Left colon (tissue), 2 donors: ENCODE data around the gene ARHGAP32. TPM values are rescaled to one million over a fixed set of nuclear protein-coding genes. Genes with fewer than 3 reads are reported as not detected.
A peak's percentile ranks its signal among the peaks of the same experiment; 100 is the strongest.
"Not testable (repeated sequence)": the region's sequence is repeated elsewhere in the genome, so short reads cannot be mapped to it uniquely, and the experiment has no call there.

Source experiments
- ATAC-seq: fragments of 200-7000 bp; cut with Tn5 transposase; one replicate; pipeline ENCODE4 v1.9.1; 2020; ENCODE audit warnings: mild to moderate bottlenecking, moderate library complexity
- DNase-seq, 2 donors: peaks; one replicate each; pipeline ENCODE4 v3.0.0-alpha.2; 2020
- intact Hi-C, 2 donors: fragments of 100-400 bp; cut with DNase I in 1 of 2; cut with micrococcal nuclease in 1 of 2; formaldehyde crosslinking; loops; one replicate each; pipeline versions ENCODE4 v1.11.2 to v1.14.0; 2022; cut with DNase I, micrococcal nuclease
- total RNA-seq, 2 donors: library from RNA; stranded (reverse); fragmentation: NEBNext Ultra II Directional; extraction: Animal tissue kit (Norgen Biotek cat#: 25700); gene quantifications; one replicate each; pipeline ENCODE4 v1.2.1, GENCODE V29; 2021
- donor health status: DM: no; HTN: no; CAD: no.
- donor health status: DM: yes; HTN: yes; CAD: no.

The ARHGAP32 gene
- total RNA-seq, 2 donors from 2014 or later = 56.1 to 70.5 TPM

GRCh38 chr11:128928400-128928799, 263.7 kb downstream of the ARHGAP32 start:
- intact Hi-C loops = no loop called here
- DNase-seq (peak in 1 of 2 donors; percentile 27), ATAC-seq (peak; percentile 60)

- DNase-seq = no peak
- ATAC-seq = no peak
- intact Hi-C loops = no loop called here
Measured at GRCh38 chr11:128927683-128928336, 264.3 kb downstream of the ARHGAP32 start.

- intact Hi-C loops = no loop called here
- DNase-seq (no peak), ATAC-seq (no peak)
Measured at GRCh38 chr11:128927108-128927461, 265.0 kb downstream of the ARHGAP32 start.

- DNase-seq = no peak
Measured at GRCh38 chr11:128926437-128927107, 265.6 kb downstream of the ARHGAP32 start.

DNA sequence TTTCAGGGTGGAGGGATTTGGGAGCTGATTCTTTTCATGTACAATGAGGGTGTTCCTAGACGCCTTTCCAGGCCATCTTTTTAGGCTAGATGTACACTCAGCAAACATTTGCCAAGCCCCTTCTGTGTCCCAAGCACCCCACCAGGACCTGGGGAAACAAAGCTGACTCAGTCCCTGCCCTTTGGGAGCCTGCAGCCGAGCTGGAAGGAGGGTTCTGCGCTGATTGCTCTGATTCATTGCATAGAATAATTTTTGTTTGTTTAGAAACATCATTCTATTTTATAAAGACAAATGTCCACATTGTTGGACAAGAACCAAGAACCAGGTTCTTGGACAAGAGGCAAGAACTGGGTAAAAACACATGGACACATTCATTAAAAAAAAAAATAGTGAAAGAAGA, 266.1 kb downstream of the ARHGAP32 start:
- ATAC-seq = no peak
- DNase-seq = no peak
- intact Hi-C loops = no loop called here

More at GRCh38 chr11:128926437-128927107, 265.6 kb downstream of the ARHGAP32 start:
- no peak for ATAC-seq
- intact Hi-C loops = no loop called here

GRCh38 chr11:128925250-128925600, 266.9 kb downstream of the ARHGAP32 start:
- intact Hi-C loops = no loop called here
- DNase-seq (no peak), ATAC-seq (no peak)

DNA sequence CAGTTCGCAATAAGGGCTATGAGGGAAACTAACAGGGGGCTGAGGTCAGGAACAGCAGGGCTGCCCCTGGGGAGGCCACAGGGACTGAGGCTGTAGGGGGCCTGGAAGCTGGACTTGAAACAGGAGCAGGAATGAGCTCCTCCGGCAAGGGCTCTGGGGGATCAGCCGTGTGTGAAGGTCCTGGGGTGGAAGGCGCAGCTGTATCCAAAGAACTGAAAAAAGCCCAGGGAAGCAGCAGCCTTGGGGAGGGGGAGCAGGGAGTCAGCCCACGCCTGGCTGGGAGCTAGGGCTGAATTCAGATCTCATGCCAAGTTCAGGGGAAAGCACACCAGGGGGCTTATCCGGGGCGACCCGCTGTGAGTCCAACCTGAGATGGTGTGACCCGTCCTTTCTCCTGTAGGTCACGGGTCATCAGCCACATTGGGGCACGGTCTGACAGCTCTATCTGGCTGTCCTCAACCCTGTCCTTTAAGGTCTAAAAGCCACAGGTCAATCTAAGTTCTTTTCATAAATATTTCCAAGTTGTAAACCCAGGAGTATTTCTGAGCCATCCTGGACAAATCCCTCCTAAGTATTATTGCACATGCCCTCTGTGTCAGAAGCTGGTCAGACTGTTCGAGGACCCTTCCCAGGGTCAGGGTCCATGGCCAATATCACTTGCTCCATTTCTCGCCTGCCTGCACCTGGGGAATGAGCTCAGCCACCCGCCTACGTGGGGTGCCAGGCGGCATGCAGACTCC, 267.4 kb downstream of the ARHGAP32 start:
- ATAC-seq (no peak), DNase-seq (no peak)
- intact Hi-C loops = no loop called here

DNA sequence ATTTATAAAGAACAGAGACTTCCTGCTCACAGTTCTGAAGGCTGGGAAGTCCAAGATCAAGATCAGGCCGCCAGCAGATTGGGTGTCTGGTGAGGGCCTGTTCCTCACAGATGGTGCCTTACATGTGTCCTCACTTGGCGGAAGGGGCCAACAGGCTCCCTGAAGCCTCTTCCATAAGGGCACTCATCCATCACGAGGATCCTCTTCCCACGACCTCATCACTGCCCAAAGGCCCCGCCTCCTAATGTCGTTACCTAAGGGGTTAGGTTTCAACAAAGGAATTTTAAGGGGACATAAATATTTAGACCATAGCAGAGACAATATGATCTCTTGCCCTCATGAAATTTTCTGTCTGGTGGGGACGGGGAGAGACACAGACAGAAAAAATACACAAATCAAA, 268.0 kb downstream of the ARHGAP32 start:
- intact Hi-C loops = no loop called here
- ATAC-seq (no peak), DNase-seq (no peak)

- intact Hi-C loops = no loop called here
- DNase-seq (no peak), ATAC-seq (no peak)
Measured at GRCh38 chr11:128921793-128922192, 270.3 kb downstream of the ARHGAP32 start.

DNA sequence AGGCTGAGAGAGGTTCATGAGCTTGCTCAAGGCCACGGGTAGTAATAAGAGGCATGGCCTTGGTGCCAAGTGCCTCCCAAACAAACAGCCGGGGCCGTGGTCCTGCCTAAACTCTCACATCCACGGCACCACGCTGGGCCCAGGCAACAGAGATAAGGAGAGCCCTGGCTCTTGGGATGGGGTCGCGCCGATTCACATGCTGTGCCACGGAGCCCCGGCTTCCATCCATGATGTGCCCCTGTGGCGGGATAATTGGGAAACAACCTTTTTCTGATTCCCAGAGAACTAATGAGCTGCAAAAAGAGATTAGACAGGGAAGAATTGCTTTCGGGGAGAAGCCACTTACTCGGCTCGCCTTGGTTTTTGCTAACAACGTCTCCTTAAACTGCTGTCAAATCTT, 271.5 kb downstream of the ARHGAP32 start:
- no peak for DNase-seq
- intact Hi-C loops = no loop called here
- no peak for ATAC-seq

DNA sequence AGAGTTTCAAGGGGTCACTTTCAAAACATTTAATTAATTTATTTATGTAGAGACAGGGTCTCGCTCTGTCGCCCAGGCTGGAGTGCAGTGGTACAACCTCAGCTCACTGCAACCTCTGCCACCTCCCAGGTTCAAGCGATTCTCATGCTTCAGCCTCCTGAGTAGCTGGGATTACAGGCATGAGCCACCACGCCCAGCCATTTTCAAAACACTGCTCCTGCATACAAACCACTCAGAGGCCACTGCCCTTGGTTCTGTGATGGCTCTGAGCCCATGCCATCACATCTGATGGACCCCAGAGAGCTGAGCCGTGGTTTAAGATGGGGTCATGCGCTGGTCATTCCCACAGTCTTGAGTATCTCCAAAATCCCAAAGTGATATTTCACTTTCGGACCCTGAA, 272.5 kb downstream of the ARHGAP32 start:
- intact Hi-C loops, ATAC-seq: not testable (repeated sequence)

DNA sequence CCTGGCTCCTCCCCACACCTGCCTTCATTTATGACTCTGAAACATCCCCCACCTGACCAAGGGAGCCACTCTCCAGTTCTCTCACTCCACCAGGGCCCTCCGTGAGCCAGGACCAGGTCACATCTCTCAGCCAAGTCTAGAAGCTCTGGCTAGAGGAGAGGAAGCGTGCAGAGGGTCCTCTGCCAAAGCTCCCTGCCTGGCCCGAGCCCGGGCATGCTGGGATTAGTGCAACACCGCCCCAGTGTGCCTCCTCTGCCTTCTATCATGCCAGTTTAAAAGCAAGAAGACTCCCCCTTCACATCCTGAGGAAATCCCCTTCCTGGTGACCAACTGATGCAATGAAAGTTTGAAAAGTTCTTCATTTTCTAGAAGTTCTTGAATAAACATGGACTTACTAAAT, 272.9 kb downstream of the ARHGAP32 start:
- DNase-seq = no peak
- intact Hi-C loops = no loop called here
- ATAC-seq = no peak

More for the DNA sequence above, 272.5 kb downstream of the ARHGAP32 start:
- not testable (repeated sequence) for DNase-seq

- ATAC-seq = no peak
- intact Hi-C loops = no loop called here
- DNase-seq = no peak
Measured at GRCh38 chr11:128917144-128917724, 274.9 kb downstream of the ARHGAP32 start.

- ATAC-seq (no peak), DNase-seq (no peak)
- intact Hi-C loops = no loop called here
Measured at GRCh38 chr11:128916681-128917080, 275.4 kb downstream of the ARHGAP32 start.

GRCh38 chr11:128916037-128916572, 276.0 kb downstream of the ARHGAP32 start:
- ATAC-seq = no peak
- intact Hi-C loops = no loop called here
- no peak for DNase-seq

GRCh38 chr11:128915149-128915521, 277.0 kb downstream of the ARHGAP32 start:
- DNase-seq (no peak), ATAC-seq (no peak)
- intact Hi-C loops = no loop called here
